BLaER1 (cell line): ENCODE results near the gene RIN2.

Experiments
- H3K27ac ChIP-seq: shearing (Covaris generic); formaldehyde crosslinking; 2 replicates; pipeline ENCODE4 v1.8.1; 2022
- H3K27me3 ChIP-seq: shearing (Covaris generic); formaldehyde crosslinking; 2 replicates; pipeline ENCODE4 v1.8.1; 2022
- H3K36me3 ChIP-seq: shearing (Covaris generic); formaldehyde crosslinking; 2 replicates; pipeline ENCODE4 v1.8.1; 2022
- H3K4me1 ChIP-seq: shearing (Covaris generic); formaldehyde crosslinking; 2 replicates; pipeline ENCODE4 v1.8.1; 2022
- H3K4me2 ChIP-seq: shearing (Covaris generic); formaldehyde crosslinking; 2 replicates; pipeline ENCODE4 v1.8.1; 2022
- H3K4me3 ChIP-seq: shearing (Covaris generic); formaldehyde crosslinking; 2 replicates; pipeline ENCODE4 v1.8.1; 2022
- H3K9ac ChIP-seq: shearing (Covaris generic); formaldehyde crosslinking; 2 replicates; pipeline ENCODE4 v1.8.1; 2022
- H3K9me3 ChIP-seq: shearing (Covaris generic); formaldehyde crosslinking; 2 replicates; pipeline ENCODE4 v1.8.1; 2022
- H4K20me1 ChIP-seq: shearing (Covaris generic); formaldehyde crosslinking; 2 replicates; pipeline ENCODE4 v1.8.1; 2022
- Cebpa-rat ChIP-seq: shearing (Covaris generic); IDR thresholded peaks from 2 replicates; pipeline ENCODE4 v1.8.1; 2022

Gene RIN2

GRCh38 chr20:19718880-19719279 lies 39.2 kb upstream of the RIN2 start:
- no peaks in the 10 kb centered on the region for H3K27me3 ChIP-seq
- H3K27ac ChIP-seq, result no peak overlapping the region
- H3K36me3 ChIP-seq, result no peaks in the 10 kb centered on the region
- no peaks in the 10 kb centered on the region for H4K20me1 ChIP-seq
- peaks cover 30% of the 10 kb centered on the region for H3K9me3 ChIP-seq
- H3K4me2 ChIP-seq, result no peak overlapping the region
- H3K4me3 ChIP-seq, result no peak overlapping the region
- H3K4me1 ChIP-seq, result no peaks in the 10 kb centered on the region
- TF ChIP-seq Cebpa-rat, result no peak
- no peak overlapping the region for H3K9ac ChIP-seq

GRCh38 chr20:19720991-19721390 lies 37.1 kb upstream of the RIN2 start:
- no peak for TF ChIP-seq Cebpa-rat

GRCh38 chr20:19723051-19723450 lies 35.0 kb upstream of the RIN2 start:
- Histone ChIP-seq H3K36me3 (no peaks in the 10 kb centered on the region), H3K27ac (no peak overlapping the region), H3K9ac (no peak overlapping the region), H3K27me3 (no peaks in the 10 kb centered on the region), H3K4me1 (peaks cover 23% of the 10 kb centered on the region), H4K20me1 (no peaks in the 10 kb centered on the region), H3K9me3 (peaks cover under 1% of the 10 kb centered on the region; the same call in 1 of the 2 replicates), H3K4me2 (no peak overlapping the region), H3K4me3 (no peak overlapping the region)
- TF ChIP-seq Cebpa-rat, result no peak

More at GRCh38 chr20:19720991-19721390, 37.1 kb upstream of the RIN2 start:
- Histone ChIP-seq H3K4me3 (no peak overlapping the region), H3K4me2 (no peak overlapping the region), H3K4me1 (peaks cover 3% of the 10 kb centered on the region; the same call in 1 of the 2 replicates), H3K27me3 (no peaks in the 10 kb centered on the region), H3K36me3 (no peaks in the 10 kb centered on the region), H4K20me1 (no peaks in the 10 kb centered on the region), H3K27ac (no peak overlapping the region), H3K9me3 (peaks cover 18% of the 10 kb centered on the region), H3K9ac (no peak overlapping the region)

- no peak for TF ChIP-seq Cebpa-rat
- no peak overlapping the region for H3K9ac ChIP-seq
- no peak overlapping the region for H3K27ac ChIP-seq
- no peaks in the 10 kb centered on the region for H3K27me3 ChIP-seq
- no peaks in the 10 kb centered on the region for H4K20me1 ChIP-seq
- H3K36me3 ChIP-seq, result no peaks in the 10 kb centered on the region
- peaks cover 9% of the 10 kb centered on the region; the same call in 1 of the 2 replicates for H3K9me3 ChIP-seq
- peaks cover 26% of the 10 kb centered on the region for H3K4me1 ChIP-seq
- no peak overlapping the region for H3K4me3 ChIP-seq
- H3K4me2 ChIP-seq, result no peak overlapping the region
Observed at GRCh38 chr20:19723813-19724430, 34.1 kb upstream of the RIN2 start.

GRCh38 chr20:19725373-19725772 lies 32.7 kb upstream of the RIN2 start:
- no peak overlapping the region for H3K4me3 ChIP-seq
- no peaks in the 10 kb centered on the region for H3K27me3 ChIP-seq
- peaks cover 21% of the 10 kb centered on the region for H3K9me3 ChIP-seq
- H3K4me1 ChIP-seq, result peaks cover 26% of the 10 kb centered on the region
- no peak overlapping the region for H3K9ac ChIP-seq
- no peaks in the 10 kb centered on the region for H4K20me1 ChIP-seq
- H3K4me2 ChIP-seq, result no peak overlapping the region
- no peak overlapping the region for H3K27ac ChIP-seq
- no peaks in the 10 kb centered on the region for H3K36me3 ChIP-seq
- TF ChIP-seq Cebpa-rat, result no peak

- no peaks in the 10 kb centered on the region for H4K20me1 ChIP-seq
- peaks cover 26% of the 10 kb centered on the region for H3K4me1 ChIP-seq
- no peaks in the 10 kb centered on the region for H3K36me3 ChIP-seq
- H3K27ac ChIP-seq, result no peak overlapping the region
- no peaks in the 10 kb centered on the region for H3K27me3 ChIP-seq
- H3K9me3 ChIP-seq, result peaks cover 21% of the 10 kb centered on the region
- H3K4me3 ChIP-seq, result no peak overlapping the region
- no peak overlapping the region for H3K9ac ChIP-seq
- H3K4me2 ChIP-seq, result 0 out of 2 replicates have a peak overlapping the region, but pooled peaks have one; percentile 12
- TF ChIP-seq Cebpa-rat, result no peak
Observed at GRCh38 chr20:19725814-19726525, 32.1 kb upstream of the RIN2 start.

GRCh38 chr20:19727251-19727847 lies 30.7 kb upstream of the RIN2 start:
- H3K9me3 ChIP-seq, result peaks cover 21% of the 10 kb centered on the region
- H3K36me3 ChIP-seq, result no peaks in the 10 kb centered on the region
- H3K4me3 ChIP-seq, result no peak overlapping the region
- no peaks in the 10 kb centered on the region for H3K27me3 ChIP-seq
- peaks cover 26% of the 10 kb centered on the region for H3K4me1 ChIP-seq
- TF ChIP-seq Cebpa-rat, result no peak
- H3K4me2 ChIP-seq, result peak overlapping the region; percentile 69
- H3K27ac ChIP-seq, result peak overlapping the region; percentile 23; the same call in 1 of the 2 replicates
- H3K9ac ChIP-seq, result peak overlapping the region; percentile 15; the same call in 1 of the 2 replicates
- no peaks in the 10 kb centered on the region for H4K20me1 ChIP-seq

GRCh38 chr20:19729672-19730071 lies 28.4 kb upstream of the RIN2 start:
- H3K4me2 ChIP-seq, result no peak overlapping the region
- H4K20me1 ChIP-seq, result no peaks in the 10 kb centered on the region
- no peak for TF ChIP-seq Cebpa-rat
- H3K9ac ChIP-seq, result no peak overlapping the region
- H3K4me3 ChIP-seq, result no peak overlapping the region
- H3K27me3 ChIP-seq, result no peaks in the 10 kb centered on the region
- no peaks in the 10 kb centered on the region for H3K36me3 ChIP-seq
- peaks cover 21% of the 10 kb centered on the region for H3K9me3 ChIP-seq
- no peak overlapping the region for H3K27ac ChIP-seq
- H3K4me1 ChIP-seq, result peaks cover 30% of the 10 kb centered on the region

- H3K4me1 ChIP-seq, result peaks cover 40% of the 10 kb centered on the region
- no peak overlapping the region for H3K27ac ChIP-seq
- no peak for TF ChIP-seq Cebpa-rat
- no peak overlapping the region for H3K4me3 ChIP-seq
- no peaks in the 10 kb centered on the region for H3K36me3 ChIP-seq
- no peaks in the 10 kb centered on the region for H4K20me1 ChIP-seq
- no peak overlapping the region for H3K9ac ChIP-seq
- peaks cover 21% of the 10 kb centered on the region for H3K9me3 ChIP-seq
- no peak overlapping the region for H3K4me2 ChIP-seq
- H3K27me3 ChIP-seq, result no peaks in the 10 kb centered on the region
Observed at GRCh38 chr20:19730706-19731105, 27.4 kb upstream of the RIN2 start.

- H3K27ac ChIP-seq, result peak overlapping the region; percentile 56
- no peaks in the 10 kb centered on the region for H3K27me3 ChIP-seq
- peak overlapping the region; percentile 74 for H3K4me2 ChIP-seq
- no peaks in the 10 kb centered on the region for H3K36me3 ChIP-seq
- H4K20me1 ChIP-seq, result no peaks in the 10 kb centered on the region
- H3K9ac ChIP-seq, result no peak overlapping the region
- H3K4me3 ChIP-seq, result no peak overlapping the region
- TF ChIP-seq Cebpa-rat, result no peak
- peaks cover 26% of the 10 kb centered on the region for H3K4me1 ChIP-seq
- H3K9me3 ChIP-seq, result peaks cover 3% of the 10 kb centered on the region; the same call in 1 of the 2 replicates
Observed at GRCh38 chr20:19734811-19735210, 23.2 kb upstream of the RIN2 start.
